HUDEP-2 (cell line): ENCODE results near the gene SH3BP5L.

Experiments used
- DNase-seq, 76 experiments: peaks; one replicate each; lab custom pipeline; 2025; ENCODE audit not compliant: unreplicated experiment in 76 of 76; lab: John Stamatoyannopoulos, UW

Gene SH3BP5L

DNA sequence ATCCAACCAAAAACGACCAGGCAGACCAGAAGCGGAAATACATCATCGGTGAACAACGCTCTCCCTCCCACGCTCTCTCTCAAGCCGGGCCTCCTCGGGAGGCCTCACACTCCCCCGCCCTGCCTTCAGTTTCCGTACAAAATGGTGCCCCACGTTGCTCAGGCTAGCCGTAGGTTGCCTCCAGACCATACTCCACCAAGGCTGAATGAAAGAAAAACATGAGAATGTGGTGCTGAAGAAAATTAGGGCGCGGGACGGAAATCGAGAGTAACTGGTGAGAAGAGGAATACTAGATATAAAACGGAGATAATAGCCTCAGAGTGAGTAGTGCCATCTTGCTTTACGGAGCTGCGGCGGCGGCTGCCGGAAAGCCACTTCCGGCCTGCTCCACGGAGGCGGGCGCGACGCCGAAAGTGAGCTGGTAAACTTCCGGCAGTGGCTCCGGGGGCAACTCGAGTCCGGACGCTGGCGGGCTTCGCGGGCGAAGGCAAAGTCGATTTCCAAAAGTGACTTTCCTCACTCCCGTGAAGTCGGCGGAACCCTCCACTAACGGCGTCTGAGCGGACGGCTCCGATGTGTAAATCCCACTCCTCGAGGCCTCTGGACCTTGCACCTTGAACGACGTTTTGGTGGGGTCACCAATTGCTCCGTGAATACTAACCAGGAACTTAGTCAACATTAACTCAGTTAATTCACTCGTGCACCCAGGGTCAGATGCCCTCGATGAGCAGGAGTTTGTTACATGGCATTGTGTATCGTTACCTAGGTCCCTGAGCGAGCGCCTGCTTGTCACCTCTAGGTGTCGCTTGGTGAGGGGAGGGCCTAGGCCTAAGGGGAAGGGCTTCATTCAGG is at the start of gene SH3BP5L:
SH3BP5L (minus strand) TSS at position 7 of the 852 bp plus-strand sequence. CDS start 980 bp downstream, outside the sequence.
- peak in 75 of 76 experiments; percentile 52 to 99 (median 86) for DNase-seq

DNA sequence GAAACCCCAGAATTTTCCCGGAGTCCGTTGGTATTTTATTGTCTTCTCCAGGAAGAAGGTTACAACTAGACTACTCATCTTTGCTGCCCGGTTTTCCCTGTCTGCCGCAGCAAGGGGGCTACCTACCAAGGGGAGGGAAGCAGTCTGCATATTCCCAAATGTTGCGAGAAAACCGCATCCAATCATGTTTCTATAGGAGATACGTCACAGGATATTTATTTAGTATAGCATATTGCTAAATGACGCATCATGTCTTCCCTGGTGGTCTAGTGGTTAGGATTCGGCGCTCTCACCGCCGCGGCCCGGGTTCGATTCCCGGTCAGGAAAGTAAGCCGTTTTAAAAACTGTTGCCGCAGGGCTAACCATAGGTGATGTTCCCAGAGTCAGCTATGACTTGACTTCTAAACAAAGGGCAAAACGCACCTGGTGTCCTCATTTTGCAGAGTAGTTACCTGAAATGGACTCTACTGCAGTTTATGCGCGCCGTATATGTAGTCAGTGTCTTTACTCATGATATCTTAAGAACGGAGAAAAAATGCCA is 48.3 kb upstream of the SH3BP5L start:
- peak in 72 of 76 experiments; percentile 31 to 99 (median 84) for DNase-seq

DNA sequence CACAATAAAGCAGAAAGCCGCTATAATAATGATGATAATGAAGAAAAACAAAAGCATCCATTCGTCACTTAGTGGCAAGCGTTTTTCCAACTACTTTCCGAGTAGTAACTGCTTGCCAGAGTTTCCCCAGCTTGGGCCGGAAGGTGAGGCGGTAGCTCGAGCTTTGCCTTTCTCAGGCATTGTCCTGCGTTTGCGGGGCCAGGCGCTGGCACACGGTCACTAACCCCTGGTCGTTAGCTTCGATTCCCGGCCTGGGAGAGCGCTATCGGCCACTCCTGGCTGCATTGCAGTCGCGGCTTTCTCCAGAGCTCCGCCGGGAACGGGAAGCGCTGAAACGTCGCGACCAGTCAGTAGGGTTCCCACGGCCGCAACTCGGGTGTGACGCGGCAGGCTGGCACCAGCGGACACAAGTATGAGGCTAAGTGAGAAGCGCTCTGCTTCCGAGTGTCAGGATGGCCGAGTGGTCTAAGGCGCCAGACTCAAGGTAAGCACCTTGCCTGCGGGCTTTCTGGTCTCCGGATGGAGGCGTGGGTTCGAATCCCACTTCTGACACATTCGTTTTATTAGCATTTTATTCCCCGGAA is 47.8 kb upstream of the SH3BP5L start:
- DNase-seq, result peak; percentile 51 to 99 (median 95)

DNA sequence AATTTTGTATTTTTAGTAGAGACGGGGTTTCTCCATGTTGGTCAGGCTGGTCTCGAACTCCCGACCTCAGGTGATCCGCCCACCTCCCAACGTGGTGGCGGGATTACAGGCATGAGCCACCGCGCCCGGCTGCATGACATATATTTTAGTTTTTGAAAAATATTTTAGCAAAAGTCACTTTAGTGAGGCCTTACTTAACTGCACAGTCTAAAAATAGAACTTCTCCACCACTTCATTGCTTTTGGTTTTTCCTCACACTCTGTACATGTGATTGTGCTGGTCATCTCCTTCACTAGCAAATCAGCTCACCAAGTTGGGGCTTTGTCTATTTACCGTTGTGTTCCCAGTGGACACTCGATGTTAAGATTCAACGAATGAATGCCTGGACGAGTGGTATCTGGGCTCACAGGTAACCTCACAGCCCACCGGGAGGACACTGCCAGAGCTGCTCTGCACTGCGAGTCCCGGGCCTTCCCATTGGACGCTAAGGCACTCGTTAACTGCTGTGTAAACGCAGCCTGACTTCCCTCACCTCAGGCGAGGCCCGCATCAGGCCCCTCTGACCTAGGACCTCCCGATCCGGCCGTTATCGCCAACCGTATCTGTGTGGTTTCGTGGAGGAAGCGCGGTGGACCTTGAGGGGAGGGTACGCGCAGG is 47.2 kb upstream of the SH3BP5L start:
- peak in 73 of 76 experiments; percentile 17 to 94 (median 67) for DNase-seq

DNA sequence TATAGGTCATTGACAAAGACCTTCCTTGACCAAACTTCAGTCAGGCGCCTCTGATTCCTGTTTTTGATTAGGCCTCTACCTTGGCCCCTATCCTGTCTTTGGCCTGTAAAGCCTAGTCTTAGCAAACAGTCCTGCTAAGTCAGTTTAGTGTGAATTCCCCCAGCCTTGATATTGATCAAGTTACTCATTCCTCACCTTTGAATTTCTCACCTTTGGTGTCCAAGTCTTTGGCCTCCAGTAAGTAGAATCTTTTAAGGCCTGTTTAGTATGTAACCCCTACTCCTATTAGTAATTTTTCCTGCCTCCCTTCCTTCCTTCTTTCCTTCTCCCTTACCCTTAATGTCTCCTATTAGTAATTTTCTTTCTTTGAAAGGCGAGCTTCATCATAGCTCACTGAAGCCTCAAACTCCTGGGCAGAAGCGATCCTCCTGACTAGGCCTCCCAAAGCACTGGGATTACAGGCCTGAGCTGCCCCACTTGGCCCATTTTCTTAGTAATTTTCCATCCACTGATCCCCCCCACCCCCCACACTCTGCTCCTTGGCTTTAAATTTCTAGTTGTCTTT is 46.2 kb upstream of the SH3BP5L start:
- peak in 2 of 76 experiments; percentile 6 to 23 for DNase-seq

DNA sequence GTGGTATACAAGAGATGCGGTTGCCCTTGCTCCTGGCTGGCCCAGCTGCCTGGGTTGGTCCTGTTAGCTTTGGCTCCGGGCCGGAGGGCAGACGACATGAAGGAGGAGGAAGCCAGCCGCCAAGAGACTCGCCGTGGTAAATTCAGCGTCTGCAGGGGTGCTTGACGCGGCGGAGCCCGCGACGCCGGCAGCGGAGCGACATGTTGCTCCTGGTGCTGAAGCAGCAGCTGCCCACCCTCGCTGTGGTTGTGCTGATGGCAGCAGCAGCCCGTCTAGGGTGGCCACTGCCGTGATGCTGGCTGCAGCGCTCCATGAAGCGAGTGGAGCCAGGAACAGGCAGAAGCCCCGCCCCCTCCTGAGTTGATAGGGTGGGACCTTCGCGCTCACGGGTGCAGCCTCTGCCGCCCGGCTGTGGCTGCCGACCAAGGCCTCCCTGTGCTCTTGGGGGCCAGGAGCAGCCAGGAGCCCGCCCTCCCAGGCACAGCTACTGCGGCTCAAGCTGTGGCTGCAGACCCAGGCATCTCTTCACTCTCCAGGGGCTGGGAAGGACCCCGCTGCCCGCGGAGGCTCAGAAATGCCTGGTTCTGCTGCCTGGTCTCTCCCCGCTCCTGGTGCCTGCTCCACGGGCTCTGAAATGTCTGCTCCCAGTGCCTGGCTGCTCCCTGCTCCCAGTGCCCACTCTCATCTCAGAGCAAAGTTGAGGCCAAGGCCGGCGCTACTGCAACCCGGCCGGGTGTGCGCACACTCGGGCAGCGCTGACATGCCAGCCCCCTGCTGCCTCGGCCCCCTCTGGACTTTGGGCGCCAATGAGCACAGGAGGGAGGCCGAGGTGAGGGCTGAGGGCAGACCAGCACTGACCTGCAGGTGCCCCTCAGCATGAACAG is 37.5 kb upstream of the SH3BP5L start:
- DNase-seq, result peak in 67 of 76 experiments; percentile 11 to 86 (median 66)

DNA sequence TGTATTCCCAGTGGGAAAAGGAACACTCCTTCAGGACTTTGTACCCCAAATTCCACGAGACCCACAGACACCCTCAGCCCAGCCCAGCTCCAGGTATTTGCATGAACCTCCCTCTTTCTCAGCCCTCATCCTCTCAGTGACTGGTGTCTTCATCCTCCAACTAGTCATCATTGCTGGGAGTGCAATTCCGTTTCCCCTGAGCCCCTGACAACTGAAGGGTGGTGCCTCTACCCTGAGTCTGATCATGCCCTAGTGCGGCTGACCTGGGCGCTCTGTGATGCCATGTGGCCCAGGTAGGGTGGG is 36.9 kb upstream of the SH3BP5L start:
- DNase-seq, result no peak

DNA sequence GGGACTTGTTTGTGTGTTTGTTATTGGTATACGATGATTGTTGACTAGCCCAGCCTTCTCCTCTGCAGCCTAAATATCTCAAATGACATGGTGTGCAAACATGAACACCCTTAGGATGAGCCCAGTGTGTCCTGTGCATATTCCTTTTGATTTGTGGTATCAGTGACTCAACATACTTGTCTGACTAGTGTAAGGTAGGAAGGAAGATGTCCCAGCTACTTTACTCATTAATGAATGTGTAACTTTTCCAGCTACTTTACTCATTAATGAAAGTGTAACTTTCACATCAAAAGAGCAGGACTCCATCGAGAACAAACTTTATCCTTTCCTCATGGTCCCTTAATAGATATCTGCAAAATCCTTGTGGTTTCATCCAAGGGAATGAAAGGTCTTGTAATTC is 35.9 kb upstream of the SH3BP5L start:
- no peak for DNase-seq

DNA sequence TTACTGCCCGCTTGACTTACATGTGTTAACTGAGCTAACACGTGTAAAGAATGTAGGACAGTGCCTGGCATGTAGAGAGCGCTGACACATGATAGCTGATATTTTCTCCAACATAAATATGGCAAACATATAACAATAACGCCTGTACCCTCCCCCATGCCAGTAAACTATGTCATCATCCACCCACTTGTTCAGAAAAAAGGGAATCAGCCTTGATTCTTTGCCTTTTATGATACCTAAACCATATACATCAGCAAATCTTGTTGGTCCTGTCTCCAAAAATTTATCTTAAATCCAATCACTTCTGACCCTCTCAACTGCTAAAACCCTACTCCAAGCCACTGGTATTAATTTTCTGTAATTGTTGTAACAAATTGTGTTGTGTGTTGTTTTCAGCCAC is 34.3 kb upstream of the SH3BP5L start:
- no peak for DNase-seq

DNA sequence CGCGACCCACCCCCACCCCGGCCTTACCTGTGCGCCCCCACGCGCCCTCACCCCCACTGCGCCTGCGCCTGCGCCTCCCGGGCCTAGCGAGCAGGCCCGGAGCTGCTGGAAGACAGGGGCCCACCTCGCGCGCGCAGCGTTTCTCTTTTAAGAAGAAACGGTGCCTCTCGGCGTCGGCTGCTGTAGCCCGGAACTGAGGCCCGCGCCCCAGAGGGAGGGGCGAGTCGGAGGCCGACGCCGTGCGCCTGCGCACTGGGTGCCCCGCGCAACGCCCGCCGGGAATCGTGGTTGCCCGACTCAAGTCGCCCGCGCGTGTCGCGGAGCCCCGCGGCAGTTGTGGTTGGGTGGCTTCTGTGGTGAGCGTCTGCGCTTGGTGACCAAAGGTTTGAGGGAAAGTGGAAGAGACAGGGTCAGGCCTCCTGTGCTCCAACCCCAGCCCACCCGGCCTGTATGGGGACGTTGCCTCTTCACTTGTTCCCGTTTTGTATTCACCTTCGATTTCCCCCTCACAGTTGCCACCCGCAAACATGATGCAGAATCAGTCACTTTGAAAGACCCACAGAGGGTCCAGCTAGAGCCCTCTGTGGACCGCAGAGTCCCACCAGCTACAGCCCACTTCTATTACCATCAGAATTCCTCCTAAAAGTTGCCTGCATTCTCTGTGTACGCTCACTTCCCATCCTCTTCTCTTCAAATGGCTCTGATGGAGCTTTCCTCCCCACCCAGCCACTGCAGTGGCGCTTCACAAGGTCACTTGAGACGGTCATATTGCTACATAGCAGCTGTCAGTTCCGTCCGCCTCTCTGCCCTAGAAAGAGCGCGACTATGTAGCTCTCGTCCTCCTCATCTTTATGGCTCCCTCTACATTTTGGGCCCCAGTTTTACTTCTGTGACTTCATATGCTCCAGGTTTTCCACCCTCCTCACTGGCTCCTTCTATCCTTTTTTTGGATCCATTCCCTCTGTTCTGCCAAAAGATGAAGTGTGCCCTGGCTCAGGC is 33.5 kb upstream of the SH3BP5L start, which contains the start of gene ZNF692:
ZNF692 (minus strand) TSS at position 195 of the 999 bp plus-strand sequence. CDS start 776 bp downstream, outside the sequence.
- DNase-seq, result peak in 74 of 76 experiments; percentile 69 to 97 (median 95)

DNA sequence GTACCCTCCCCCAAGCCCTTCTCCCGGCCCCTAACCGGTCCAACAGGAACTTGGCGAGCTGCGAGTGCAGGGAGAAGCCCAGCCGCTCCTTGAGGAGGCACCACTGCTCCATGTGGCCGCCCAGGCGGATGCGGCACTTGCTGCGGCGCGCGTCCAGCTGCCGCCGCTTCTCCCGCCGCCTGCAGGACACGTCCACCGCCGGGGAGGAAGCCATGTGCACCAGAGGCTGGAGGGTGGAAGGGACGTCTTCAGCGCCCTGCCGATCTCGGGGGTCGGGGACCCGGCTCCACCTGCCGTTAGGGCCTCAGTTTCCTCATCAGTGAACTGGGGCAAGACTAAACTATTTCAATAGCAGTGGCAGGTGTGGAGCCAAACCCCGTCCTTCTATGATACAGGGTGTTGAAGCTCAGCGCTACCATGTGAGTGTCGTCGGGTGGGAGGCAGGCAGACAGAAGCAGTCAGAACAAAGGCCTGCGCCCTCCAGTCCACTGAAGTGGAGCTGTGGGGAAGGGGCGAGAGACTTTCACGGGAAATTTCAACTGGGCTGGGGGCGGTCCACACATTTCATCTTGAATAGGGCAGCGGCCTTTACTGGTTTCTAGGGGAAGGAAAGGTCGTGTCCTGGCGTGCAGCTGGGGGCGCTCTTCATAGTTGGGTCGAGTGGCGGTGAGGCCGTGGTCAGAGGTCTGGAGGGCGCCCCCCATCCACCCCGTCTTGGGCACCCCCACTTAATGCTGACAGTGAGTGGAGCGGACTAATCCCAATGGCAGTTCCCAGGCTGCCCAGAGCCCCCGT is 32.6 kb upstream of the SH3BP5L start:
- peak in 58 of 76 experiments; percentile 30 to 94 (median 78) for DNase-seq

DNA sequence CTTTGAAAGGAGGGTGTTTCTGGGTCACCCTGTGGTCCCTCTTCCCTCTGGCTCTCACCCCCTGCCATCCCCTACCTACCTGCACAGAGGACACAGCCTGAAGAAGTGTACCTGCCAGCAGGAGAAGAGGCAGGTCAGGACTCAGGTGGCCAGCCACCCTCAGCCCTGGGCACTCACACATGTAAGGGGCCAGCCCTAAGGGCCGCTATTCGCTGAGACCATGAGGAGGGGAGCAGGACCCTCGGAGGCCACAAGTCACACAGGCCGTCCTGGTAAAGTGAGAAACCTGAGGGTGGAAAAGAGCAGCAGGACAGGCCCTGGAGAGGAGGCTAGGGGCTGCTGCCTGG is 32.0 kb upstream of the SH3BP5L start:
- peak in 3 of 76 experiments; percentile 48 to 51 (median 50) for DNase-seq

DNA sequence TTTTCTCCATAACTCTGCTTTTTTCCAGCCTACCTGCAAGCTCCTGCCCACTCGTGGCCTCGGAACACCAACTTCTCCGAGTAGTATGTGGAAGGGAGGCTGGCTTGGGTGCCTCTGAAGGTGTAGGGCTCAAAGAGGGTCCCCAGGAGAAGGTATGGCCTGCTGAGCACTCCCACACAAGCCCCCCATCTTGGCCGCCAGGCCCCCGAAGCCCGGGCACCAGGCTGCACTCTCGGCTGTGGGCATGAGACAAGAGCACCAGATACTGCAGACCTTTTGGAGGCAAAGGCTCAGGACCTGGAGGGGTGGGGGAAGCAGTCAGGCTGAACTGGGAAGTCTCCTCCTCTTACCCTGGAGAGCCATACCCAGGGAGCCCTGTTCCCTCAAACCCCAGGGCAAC is 31.5 kb upstream of the SH3BP5L start:
- DNase-seq, result peak in 6 of 76 experiments; percentile 2 to 31 (median 17)

DNA sequence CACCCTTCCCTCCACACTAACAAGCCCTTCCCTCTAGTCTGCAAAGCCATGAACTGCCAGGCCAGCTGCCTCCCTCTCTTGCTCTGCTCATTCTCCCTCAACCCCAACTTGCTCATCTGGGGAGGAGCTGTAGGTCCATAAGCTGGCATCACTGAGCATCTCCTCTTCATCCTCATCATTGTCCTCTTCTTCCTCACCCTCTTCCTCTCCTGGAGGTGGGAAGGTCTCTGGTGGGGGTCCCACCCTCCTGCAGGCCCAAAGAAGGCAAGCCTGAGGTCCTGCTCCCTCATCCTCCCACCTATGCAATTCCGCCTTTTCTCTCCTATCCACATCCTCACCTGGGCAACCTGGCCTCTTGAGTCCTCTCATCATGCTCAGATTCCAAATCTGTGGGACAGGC is 30.5 kb upstream of the SH3BP5L start:
- DNase-seq, result no peak

DNA sequence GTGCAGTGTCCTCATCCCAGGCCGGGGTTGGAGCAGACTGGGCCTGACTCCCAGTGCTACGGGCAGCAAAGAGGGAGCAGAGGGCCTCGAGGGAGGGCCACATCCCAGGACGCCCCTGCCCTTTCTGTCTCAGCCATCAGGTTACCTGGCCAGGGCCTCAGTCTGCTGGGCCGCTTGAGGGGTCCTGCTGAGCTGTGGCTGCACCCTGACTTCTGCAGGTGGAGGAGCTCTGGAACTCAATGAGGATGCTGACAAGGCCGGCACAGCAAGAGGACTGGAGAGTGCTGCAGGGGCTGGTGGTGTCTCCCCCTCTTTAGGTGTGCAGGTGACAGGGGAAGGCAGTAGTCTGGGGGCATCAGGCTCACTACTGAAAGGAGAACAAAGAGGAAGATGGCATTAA is 29.9 kb upstream of the SH3BP5L start:
- no peak for DNase-seq

DNA sequence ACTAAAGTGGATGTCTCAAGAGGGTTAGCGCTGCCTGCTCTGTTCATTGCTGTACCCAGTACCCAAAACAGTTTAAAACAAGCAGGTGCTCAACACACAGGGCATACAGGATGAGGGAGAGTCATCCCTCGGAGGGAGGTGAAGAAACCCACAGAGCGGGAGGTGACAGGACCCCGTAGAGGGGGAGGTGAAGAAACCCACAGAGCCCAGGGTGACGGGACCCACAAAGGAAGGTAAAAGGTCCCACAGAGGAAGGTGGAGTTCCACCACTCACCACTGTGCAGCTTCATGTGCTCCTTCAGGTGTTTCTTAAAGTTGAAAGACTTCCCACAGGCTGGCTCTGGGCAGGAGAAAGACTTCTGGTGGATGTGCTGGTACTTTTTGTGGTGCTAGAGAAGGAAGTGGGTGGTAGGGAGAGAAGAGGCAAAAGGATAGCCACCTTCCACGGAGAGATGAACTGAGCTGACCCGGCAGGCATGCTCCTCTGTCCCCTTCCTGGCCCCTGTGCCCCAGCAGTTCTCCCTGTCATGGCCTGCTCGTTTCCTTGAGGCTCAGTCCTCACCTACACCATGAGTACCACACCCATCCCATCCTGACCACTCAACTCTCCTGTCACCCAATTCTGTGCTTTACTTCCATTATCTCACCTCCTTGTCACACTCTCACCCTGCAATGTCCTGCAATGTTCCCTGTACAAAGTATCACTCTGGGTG is 28.1 kb upstream of the SH3BP5L start:
- no peak for DNase-seq
